GM18499 (cell line): ENCODE data around the gene PIKFYVE.
"Not testable (repeated sequence)": the region's sequence is repeated elsewhere in the genome, so short reads cannot be mapped to it uniquely, and the experiment has no call there.

Source experiments
- ATAC-seq: cut with Tn5 transposase; IDR thresholded peaks from one replicate; pipeline ENCODE4 v1.9.1; 2021; ENCODE audit warnings: moderate number of reproducible peaks; ENCODE audit not compliant: insufficient read depth, unreplicated experiment

The PIKFYVE gene

GRCh38 chr2:208300847-208301618 is 35.0 kb downstream of the PIKFYVE start:
- ATAC-seq = no peak

- no peak for ATAC-seq
Observed at GRCh38 chr2:208304157-208304556, 38.1 kb downstream of the PIKFYVE start.

GRCh38 chr2:208304695-208305094 is 38.6 kb downstream of the PIKFYVE start:
- no peak for ATAC-seq

GRCh38 chr2:208306291-208306690 is 40.2 kb downstream of the PIKFYVE start:
- no peak for ATAC-seq

GRCh38 chr2:208311321-208311720 is 45.3 kb downstream of the PIKFYVE start:
- peak; percentile 43 for ATAC-seq

GRCh38 chr2:208311954-208312353 is 45.9 kb downstream of the PIKFYVE start:
- peak; percentile 50 for ATAC-seq

GRCh38 chr2:208315081-208315788 is 49.2 kb downstream of the PIKFYVE start:
- peak; percentile 63 for ATAC-seq

- no peak for ATAC-seq
Observed at GRCh38 chr2:208318127-208318526, 52.1 kb downstream of the PIKFYVE start.

- no peak for ATAC-seq
Observed at GRCh38 chr2:208319391-208319790, 53.3 kb downstream of the PIKFYVE start.

- peak; percentile 82 for ATAC-seq
Observed at GRCh38 chr2:208320686-208321085, 54.6 kb downstream of the PIKFYVE start.

GRCh38 chr2:208326016-208326415 is 60.0 kb downstream of the PIKFYVE start:
- no peak for ATAC-seq

GRCh38 chr2:208329485-208329884 is 63.4 kb downstream of the PIKFYVE start:
- ATAC-seq = no peak

GRCh38 chr2:208334230-208334629 is 68.2 kb downstream of the PIKFYVE start:
- no peak for ATAC-seq

GRCh38 chr2:208346756-208347155 is 80.7 kb downstream of the PIKFYVE start:
- no peak for ATAC-seq

GRCh38 chr2:208350610-208351009 is 84.6 kb downstream of the PIKFYVE start:
- ATAC-seq = no peak

GRCh38 chr2:208352644-208353567 is 86.9 kb downstream of the PIKFYVE start:
- no peak for ATAC-seq

- no peak for ATAC-seq
Observed at GRCh38 chr2:208354964-208355381, 88.9 kb downstream of the PIKFYVE start.

GRCh38 chr2:208356420-208356819 is 90.4 kb downstream of the PIKFYVE start:
- not testable (repeated sequence) for ATAC-seq

GRCh38 chr2:208356846-208357574 is 91.0 kb downstream of the PIKFYVE start:
- no peak for ATAC-seq
